ENCODE data around the gene EPPIN. TPM values are rescaled to one million over a fixed set of nuclear protein-coding genes. Genes with fewer than 3 reads are reported as not detected.
"Not testable (repeated sequence)": the region's sequence is repeated elsewhere in the genome, so short reads cannot be mapped to it uniquely, and the experiment has no call there.

EPPIN gene
- total RNA-seq, 2 donors from 2014 or later: 137 TPM; not detected in 1

DNA sequence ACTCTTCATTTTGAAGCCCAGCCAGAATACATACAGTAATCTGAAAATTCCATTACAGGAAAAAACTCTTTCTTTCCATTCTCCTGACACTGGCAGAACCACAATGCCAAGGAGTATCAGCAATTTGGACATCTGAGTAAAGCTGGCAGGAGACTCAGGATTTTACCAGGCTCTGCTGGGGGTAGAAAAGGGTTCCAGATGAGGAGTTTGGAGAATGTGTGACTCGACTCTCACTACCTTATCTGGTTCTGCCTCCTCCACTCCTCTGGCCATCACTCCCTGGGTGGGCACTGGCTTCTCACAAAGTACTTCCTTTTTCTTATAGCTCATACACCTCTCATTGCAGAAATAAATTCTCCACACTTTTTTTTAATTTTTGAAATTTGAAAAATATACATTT is 42.5 kb upstream of the EPPIN start:
- no peaks in the 10 kb centered on the region for H3K4me1 ChIP-seq (replicated peaks)
- WGBS: 26% methylated on average over 1 of the region's 1 CpG
- H3K4me3 ChIP-seq: no peak overlapping the region
- intact Hi-C loops (cut with DNase I): no loop called here
- no peaks in the 10 kb centered on the region for H3K9me3 ChIP-seq
- H3K27ac ChIP-seq: no peak overlapping the region
- no peaks in the 10 kb centered on the region for H3K27me3 ChIP-seq (replicated peaks; ENCODE audit: insufficient read depth)
- TF ChIP-seq POLR2AphosphoS5 (IDR thresholded peaks at IDR 0.05): no peak
- DNase-seq (ENCODE audit: low spot score): no peak
- H3K36me3 ChIP-seq: no peaks in the 10 kb centered on the region

DNA sequence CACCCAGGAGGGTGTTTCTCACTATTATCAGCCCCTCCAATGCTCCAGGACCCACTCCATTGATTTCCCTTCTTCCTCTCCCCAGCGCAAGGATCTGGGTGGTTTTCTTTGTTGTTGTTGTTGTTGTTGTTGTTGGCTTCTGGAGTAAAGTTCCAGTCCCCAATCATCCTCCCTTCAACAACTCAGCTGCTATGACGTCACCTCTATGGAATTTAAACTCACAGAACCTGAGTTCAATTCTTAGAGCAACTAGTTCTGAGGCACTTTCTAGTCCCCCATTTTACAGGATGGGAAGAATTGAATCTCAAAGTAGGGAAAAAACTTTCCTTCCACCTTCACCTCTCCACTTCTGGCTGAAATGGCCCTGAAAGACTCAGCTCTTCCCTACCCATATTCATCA is 41.6 kb upstream of the EPPIN start:
- no peaks in the 10 kb centered on the region for H3K27me3 ChIP-seq (replicated peaks; ENCODE audit: insufficient read depth)
- no peak overlapping the region for H3K27ac ChIP-seq
- H3K36me3 ChIP-seq: no peaks in the 10 kb centered on the region
- no peak overlapping the region for H3K4me3 ChIP-seq
- no peaks in the 10 kb centered on the region for H3K9me3 ChIP-seq
- no peaks in the 10 kb centered on the region for H3K4me1 ChIP-seq (replicated peaks)
- intact Hi-C loops (cut with DNase I): no loop called here
- DNase-seq (ENCODE audit: low spot score): no peak
- WGBS: 74% methylated on average over 2 of the region's 2 CpGs
- no peak for TF ChIP-seq POLR2AphosphoS5 (IDR thresholded peaks at IDR 0.05)
- TF ChIP-seq, protein P1, sequence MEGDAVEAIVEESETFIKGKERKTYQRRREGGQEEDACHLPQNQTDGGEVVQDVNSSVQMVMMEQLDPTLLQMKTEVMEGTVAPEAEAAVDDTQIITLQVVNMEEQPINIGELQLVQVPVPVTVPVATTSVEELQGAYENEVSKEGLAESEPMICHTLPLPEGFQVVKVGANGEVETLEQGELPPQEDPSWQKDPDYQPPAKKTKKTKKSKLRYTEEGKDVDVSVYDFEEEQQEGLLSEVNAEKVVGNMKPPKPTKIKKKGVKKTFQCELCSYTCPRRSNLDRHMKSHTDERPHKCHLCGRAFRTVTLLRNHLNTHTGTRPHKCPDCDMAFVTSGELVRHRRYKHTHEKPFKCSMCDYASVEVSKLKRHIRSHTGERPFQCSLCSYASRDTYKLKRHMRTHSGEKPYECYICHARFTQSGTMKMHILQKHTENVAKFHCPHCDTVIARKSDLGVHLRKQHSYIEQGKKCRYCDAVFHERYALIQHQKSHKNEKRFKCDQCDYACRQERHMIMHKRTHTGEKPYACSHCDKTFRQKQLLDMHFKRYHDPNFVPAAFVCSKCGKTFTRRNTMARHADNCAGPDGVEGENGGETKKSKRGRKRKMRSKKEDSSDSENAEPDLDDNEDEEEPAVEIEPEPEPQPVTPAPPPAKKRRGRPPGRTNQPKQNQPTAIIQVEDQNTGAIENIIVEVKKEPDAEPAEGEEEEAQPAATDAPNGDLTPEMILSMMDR (IDR thresholded peaks at IDR 0.05): no peak
- no peak for TF ChIP-seq POLR2A (IDR thresholded peaks at IDR 0.05)

DNA sequence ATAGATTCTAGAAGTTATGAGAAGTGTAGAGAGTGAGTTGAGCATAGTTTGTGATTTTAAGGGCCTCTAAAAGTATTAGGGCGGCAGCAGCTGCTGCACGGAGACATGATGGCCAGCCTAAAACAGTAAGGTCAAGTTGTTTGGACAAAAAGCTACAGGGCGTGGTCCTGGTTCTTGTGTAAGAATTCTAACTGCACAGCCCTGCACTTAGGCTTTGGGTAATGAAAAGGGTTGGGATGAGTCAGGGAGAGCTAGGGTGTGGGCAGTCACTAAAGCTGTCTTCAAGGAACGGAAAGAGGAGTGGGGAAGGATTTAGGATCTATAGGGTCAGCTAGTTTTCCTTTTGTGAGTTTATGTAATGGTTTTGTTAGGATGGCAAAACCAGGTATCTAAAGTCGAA is 38.8 kb upstream of the EPPIN start:
- H3K27me3 ChIP-seq (replicated peaks; ENCODE audit: insufficient read depth); H3K9me3 ChIP-seq; H3K27ac ChIP-seq; H3K4me3 ChIP-seq; H3K36me3 ChIP-seq; intact Hi-C loops (cut with DNase I); DNase-seq (ENCODE audit: low spot score); H3K4me1 ChIP-seq (replicated peaks): not testable (repeated sequence)
- 91% methylated on average over 5 of the region's 5 CpGs for WGBS

DNA sequence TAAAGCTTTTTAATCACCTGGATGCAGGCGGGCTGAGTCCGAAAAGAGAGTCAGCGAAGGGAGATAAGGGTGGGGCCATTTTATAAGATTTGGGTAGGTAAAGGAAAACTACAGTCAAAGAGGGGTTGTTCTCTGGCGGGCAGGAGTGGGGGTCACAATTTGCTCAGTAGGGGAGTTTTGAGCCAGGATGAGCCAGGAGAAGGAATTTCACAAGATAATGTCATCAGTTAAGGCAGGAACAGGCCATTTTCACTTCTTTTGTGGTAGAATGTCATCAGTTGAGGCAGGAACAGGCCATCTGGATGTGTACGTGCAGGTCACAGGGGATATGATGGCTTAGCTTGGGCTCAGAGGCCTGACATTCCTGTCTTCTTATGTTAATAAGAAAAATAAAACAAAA is 37.1 kb upstream of the EPPIN start:
- H3K4me3 ChIP-seq; H3K36me3 ChIP-seq; H3K27ac ChIP-seq; H3K9me3 ChIP-seq; H3K4me1 ChIP-seq (replicated peaks); H3K27me3 ChIP-seq (replicated peaks; ENCODE audit: insufficient read depth); intact Hi-C loops (cut with DNase I); DNase-seq (ENCODE audit: low spot score): not testable (repeated sequence)
- WGBS: 75% methylated on average over 5 of the region's 5 CpGs

DNA sequence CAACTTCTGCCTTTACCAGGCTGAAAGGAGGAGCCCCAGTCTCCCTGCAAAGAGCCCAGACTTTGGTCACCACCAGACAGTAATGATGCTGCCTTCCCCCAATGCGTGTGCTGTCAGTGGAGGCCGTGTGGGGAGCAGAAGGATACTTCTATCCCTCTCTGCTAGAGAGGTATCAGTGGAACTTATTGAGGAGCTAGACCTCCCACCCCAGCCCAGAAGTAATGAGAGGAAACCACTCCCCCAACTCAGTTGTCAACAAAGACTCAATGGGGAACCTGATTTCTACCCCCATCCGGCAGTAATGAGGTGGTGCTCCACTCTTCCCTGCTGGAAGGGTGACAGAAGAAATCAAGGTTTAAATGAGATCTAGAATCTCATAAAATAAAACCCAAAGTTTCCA is 36.3 kb upstream of the EPPIN start:
- no peak overlapping the region for H3K27ac ChIP-seq
- intact Hi-C loops (cut with DNase I): no loop called here
- TF ChIP-seq POLR2AphosphoS5 (IDR thresholded peaks at IDR 0.05): no peak
- WGBS: 73% methylated on average over 3 of the region's 3 CpGs
- H3K9me3 ChIP-seq: no peaks in the 10 kb centered on the region
- H3K4me3 ChIP-seq: no peak overlapping the region
- H3K4me1 ChIP-seq (replicated peaks): no peaks in the 10 kb centered on the region
- no peak for DNase-seq (ENCODE audit: low spot score)
- no peaks in the 10 kb centered on the region for H3K36me3 ChIP-seq
- no peaks in the 10 kb centered on the region for H3K27me3 ChIP-seq (replicated peaks; ENCODE audit: insufficient read depth)

DNA sequence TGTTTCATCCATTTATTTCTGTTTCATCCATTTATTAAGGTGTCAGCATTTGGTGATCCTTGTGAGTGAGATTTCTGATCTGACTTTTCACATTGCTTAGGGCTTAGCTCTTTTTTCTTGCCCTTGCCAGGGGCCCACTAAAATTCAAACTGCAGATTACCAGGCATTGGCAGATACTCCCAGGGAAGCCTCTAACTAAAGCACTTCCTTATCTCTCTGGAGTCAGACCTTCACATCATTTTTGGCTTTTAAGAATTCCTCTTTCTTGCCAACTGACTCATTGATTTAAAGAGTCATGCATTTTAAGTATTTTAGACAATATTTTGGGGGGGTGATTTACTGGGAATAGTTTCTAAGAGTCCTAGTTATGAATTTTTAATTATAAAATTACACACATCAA is 34.5 kb upstream of the EPPIN start:
- Histone ChIP-seq H3K4me3 (no peak overlapping the region), H3K27me3 (replicated peaks; ENCODE audit: insufficient read depth) (no peaks in the 10 kb centered on the region), H3K9me3 (no peaks in the 10 kb centered on the region), H3K36me3 (no peaks in the 10 kb centered on the region), H3K4me1 (replicated peaks) (no peaks in the 10 kb centered on the region), H3K27ac (no peak overlapping the region)
- intact Hi-C loops (cut with DNase I): no loop called here
- TF ChIP-seq POLR2AphosphoS5 (IDR thresholded peaks at IDR 0.05): no peak
- DNase-seq (ENCODE audit: low spot score): no peak

DNA sequence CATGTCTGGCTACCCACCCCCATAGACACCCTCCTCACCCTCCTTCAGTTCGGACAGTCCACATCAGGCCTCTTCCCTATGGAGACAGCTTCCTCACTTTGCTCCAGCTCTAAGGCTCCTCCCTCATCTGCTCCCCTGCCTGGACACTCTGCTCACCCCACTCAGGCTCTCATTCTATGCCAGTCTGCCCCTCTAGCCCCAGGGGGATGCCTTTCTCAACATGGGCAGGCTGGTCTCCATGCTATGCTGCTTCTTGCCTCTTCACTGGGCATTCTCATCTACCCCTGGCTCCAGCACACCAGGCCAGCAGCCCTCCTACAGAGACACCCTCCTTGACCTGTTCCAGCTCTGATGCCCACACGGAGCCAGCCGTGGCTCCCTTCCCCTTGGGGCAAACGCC is 32.0 kb upstream of the EPPIN start, which contains the start of gene WFDC8:
Gene WFDC8, minus strand, starts transcription at position 101 of the 400 bp plus-strand sequence. Its CDS starts 37 bp downstream, at position 64.
- Histone ChIP-seq H3K36me3 (no peaks in the 10 kb centered on the region), H3K9me3 (no peaks in the 10 kb centered on the region), H3K27me3 (replicated peaks; ENCODE audit: insufficient read depth) (no peaks in the 10 kb centered on the region), H3K27ac (no peak within 1 kb of the TSS), H3K4me3 (no peak within 1 kb of the TSS), H3K4me1 (replicated peaks) (no peaks in the 10 kb centered on the region)
- 77% methylated on average over 4 of the region's 4 CpGs for WGBS
- no peak for DNase-seq (ENCODE audit: low spot score)
- intact Hi-C loops (cut with DNase I): no loop called here
- TF ChIP-seq, protein P1 (IDR thresholded peaks at IDR 0.05): no peak
- TF ChIP-seq POLR2A (IDR thresholded peaks at IDR 0.05) (no peak), POLR2AphosphoS5 (IDR thresholded peaks at IDR 0.05) (no peak)

Data from prostate gland (tissue), 2 donors.